Effector memory CD8-positive, alpha-beta T cell (primary cell): ENCODE results near the gene SYP.
"Not testable (repeated sequence)": the region's sequence is repeated elsewhere in the genome, so short reads cannot be mapped to it uniquely, and the experiment has no call there.

Experiments used
- ATAC-seq: fragments of 150-1000 bp; cut with Tn5 transposase; replicated peaks from 2 replicates; pipeline ENCODE4 v1.10.0; 2021; ENCODE audit warnings: mild to moderate bottlenecking, moderate library complexity
- DNase-seq, 3 experiments: peaks; one replicate each; pipeline ENCODE4 v3.0.0; 2021
- H3K27ac Mint-ChIP-seq, 2 donors: one replicate each; pipeline ENCODE4 v1.8.0; 2022; ENCODE audit warnings: mild to moderate bottlenecking in 2 of 2, mixed read lengths in 2 of 2, moderate library complexity in 2 of 2
- H3K27me3 Mint-ChIP-seq, 2 donors: one replicate each; pipeline ENCODE4 v1.8.0; 2022; ENCODE audit warnings: mixed read lengths in 2 of 2
- H3K36me3 Mint-ChIP-seq: one replicate; pipeline ENCODE4 v1.8.0; 2022; ENCODE audit warnings: mild to moderate bottlenecking, moderate library complexity, mixed read lengths; ENCODE audit not compliant: insufficient read depth
- H3K4me1 Mint-ChIP-seq, 2 donors: one replicate each; pipeline ENCODE4 v1.8.0; 2022; ENCODE audit warnings: low read depth in 2 of 2, mixed read lengths in 2 of 2
- H3K4me3 Mint-ChIP-seq, 2 donors: one replicate each; pipeline ENCODE4 v1.8.0; 2022; ENCODE audit warnings: mild to moderate bottlenecking in 2 of 2, mixed read lengths in 2 of 2, moderate library complexity in 2 of 2
- H3K9me3 Mint-ChIP-seq, 2 donors: one replicate each; pipeline ENCODE4 v1.8.0; 2022; ENCODE audit warnings: mixed read lengths in 2 of 2

Gene SYP

DNA sequence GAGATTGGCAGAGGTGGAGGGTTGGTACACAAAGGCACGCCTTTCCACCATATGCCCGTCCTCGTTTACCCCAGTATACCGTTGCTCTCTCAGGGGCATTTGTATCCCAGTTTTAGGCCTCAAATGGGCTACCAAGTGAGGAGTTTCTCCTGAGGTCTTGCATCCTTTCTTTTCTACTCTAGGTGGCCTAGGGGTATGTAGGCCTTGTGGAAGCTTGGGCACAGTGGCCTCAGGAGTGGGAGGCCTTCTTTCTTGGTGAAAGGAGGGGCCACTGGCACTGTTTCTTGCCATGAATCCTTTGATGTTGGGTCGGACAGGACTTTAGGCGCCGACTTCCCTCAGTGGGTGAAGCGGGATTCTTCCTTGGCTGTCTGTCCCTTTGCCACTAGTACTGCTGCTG, 52.7 kb downstream of the SYP start:
- no peaks in the 10 kb centered on the region for H3K9me3 Mint-ChIP-seq
- H3K4me3 Mint-ChIP-seq: no peak overlapping the region
- DNase-seq (no peak), ATAC-seq (no peak)
- no peak overlapping the region for H3K27ac Mint-ChIP-seq
- H3K36me3 Mint-ChIP-seq: no peaks in the 10 kb centered on the region
- no peaks in the 10 kb centered on the region for H3K27me3 Mint-ChIP-seq
- H3K4me1 Mint-ChIP-seq: no peaks in the 10 kb centered on the region

DNA sequence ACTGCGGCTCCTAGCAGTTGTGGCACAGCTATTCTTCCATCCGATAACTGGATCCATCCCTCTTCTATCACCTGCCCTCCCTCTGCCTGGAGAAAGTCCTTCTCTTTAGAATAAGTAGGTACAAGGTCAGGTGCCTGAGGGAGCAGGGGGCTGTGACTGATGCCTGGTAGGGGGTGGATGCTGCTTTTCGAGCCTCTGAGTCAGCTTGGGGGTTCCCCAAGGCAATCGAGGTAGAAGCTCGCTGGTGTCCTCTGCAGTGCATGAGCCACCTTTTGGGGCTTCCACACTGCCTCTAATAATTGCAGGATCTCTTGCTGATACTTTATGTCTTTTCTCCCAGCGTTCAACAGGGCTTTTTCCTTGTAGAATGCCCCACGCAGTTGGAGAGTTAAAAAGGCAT, 56.8 kb downstream of the SYP start:
- H3K4me3 Mint-ChIP-seq, H3K9me3 Mint-ChIP-seq, H3K27me3 Mint-ChIP-seq, H3K27ac Mint-ChIP-seq, H3K36me3 Mint-ChIP-seq, ATAC-seq, H3K4me1 Mint-ChIP-seq, DNase-seq: not testable (repeated sequence)

DNA sequence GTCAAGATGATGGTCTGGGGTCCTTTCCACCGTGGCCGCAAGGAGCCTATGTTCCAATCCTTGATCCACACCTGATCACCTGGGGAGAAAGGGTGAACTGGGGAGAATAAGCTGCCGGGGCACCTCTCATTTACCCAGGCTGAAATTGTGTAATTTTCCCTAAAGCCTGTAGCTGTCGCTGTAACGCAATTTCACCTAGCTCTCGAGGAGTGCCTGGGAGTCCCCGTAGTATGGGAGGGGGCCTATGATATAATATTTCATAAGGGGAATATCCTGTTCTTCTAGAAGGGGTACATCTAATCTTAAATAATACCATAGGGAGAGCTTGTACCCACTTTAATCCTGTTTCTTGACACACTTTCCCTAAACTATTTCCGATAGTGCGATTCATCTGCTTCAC, 57.7 kb downstream of the SYP start:
- not testable (repeated sequence) for H3K36me3 Mint-ChIP-seq, H3K9me3 Mint-ChIP-seq, H3K27me3 Mint-ChIP-seq, DNase-seq, H3K27ac Mint-ChIP-seq, H3K4me3 Mint-ChIP-seq, ATAC-seq, H3K4me1 Mint-ChIP-seq

DNA sequence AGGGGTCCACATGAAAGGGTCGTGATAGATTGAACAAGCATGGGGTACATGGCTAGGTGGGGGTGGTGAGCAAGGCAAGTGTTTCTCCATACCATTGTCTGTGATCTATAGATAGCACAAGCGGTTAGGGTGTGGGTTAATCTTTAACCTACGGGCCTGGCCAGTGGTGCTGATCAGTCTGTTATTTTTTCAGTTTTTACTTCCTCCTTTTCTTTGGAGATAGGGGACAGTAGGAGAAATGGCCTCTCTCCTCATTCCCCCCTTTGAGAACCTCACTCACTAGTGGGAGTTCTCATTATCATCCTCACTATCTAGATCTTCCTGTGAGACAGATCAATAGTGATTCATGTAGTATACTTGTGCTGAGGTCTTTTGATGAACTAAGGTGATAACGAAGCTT, 60.3 kb downstream of the SYP start:
- no peaks in the 10 kb centered on the region for H3K4me1 Mint-ChIP-seq
- DNase-seq (no peak), ATAC-seq (no peak)
- H3K36me3 Mint-ChIP-seq: peaks cover 4% of the 10 kb centered on the region
- H3K27me3 Mint-ChIP-seq: no peaks in the 10 kb centered on the region
- H3K27ac Mint-ChIP-seq: no peak overlapping the region
- no peak overlapping the region for H3K4me3 Mint-ChIP-seq
- H3K9me3 Mint-ChIP-seq: no peaks in the 10 kb centered on the region
